A673 (cell line): Measurements from ENCODE around the gene SPOCD1. TPM values are rescaled to one million over a fixed set of nuclear protein-coding genes. Genes with fewer than 3 reads are reported as not detected.

Source experiments
- BruUV-seq: library from RNA; stranded (reverse); fragments of 400-500 nt; replicated peaks from 2 replicates; lab custom pipeline; 2021; lab: Mats Ljungman, UMichigan
- CTCF ChIA-PET: fragments of 300-600 bp; sonication (Branson Sonifier 250); formaldehyde crosslinking; loops from one replicate; lab custom pipeline; 2022; ENCODE audit warnings: antibody characterized with exemption; lab: Charles Lee
- POLR2A ChIA-PET: fragments of 300-600 bp; sonication (Branson Sonifier 250); formaldehyde crosslinking; loops from one replicate; lab custom pipeline; 2022; ENCODE audit warnings: antibody characterized with exemption; ENCODE audit not compliant: low non-redundant PET; lab: Charles Lee
- DNase-seq: peaks from one replicate; pipeline ENCODE4 v3.0.0-alpha.2; 2015; ENCODE audit warnings: low spot score
- H3K27ac ChIP-seq: fragments of 200-600 bp; sonication (generic); 2 replicates; pipeline ENCODE4 v1.5.1; 2016; ENCODE audit warnings: mixed run types, low read depth, mild to moderate bottlenecking, mixed read lengths, antibody characterized with exemption, low read length; ENCODE audit not compliant: poor library complexity, severe bottlenecking
- H3K27me3 ChIP-seq: fragments of 200-600 bp; sonication (generic); replicated peaks from 2 replicates; pipeline ENCODE4 v1.6.1; 2017; ENCODE audit warnings: mixed run types, low read depth, mild to moderate bottlenecking, mixed read lengths, antibody characterized with exemption, low read length; ENCODE audit not compliant: insufficient read depth, poor library complexity
- H3K36me3 ChIP-seq: fragments of 200-600 bp; sonication (generic); 2 replicates; pipeline ENCODE4 v1.6.1; 2016; ENCODE audit warnings: mixed run types, mild to moderate bottlenecking, mixed read lengths, antibody characterized with exemption, low read length; ENCODE audit not compliant: insufficient read depth, poor library complexity, severe bottlenecking
- H3K4me1 ChIP-seq: fragments of 200-600 bp; sonication (generic); 2 replicates; pipeline ENCODE4 v1.6.1; 2017; ENCODE audit warnings: mixed run types, mild to moderate bottlenecking, mixed read lengths, antibody characterized with exemption, low read length; ENCODE audit not compliant: insufficient read depth, poor library complexity, severe bottlenecking
- H3K4me3 ChIP-seq: fragments of 200-600 bp; sonication (generic); 2 replicates; pipeline ENCODE4 v1.5.1; 2016; ENCODE audit warnings: low read depth, mixed run types, mild to moderate bottlenecking, mixed read lengths, low read length; ENCODE audit not compliant: poor library complexity, severe bottlenecking
- H3K9me3 ChIP-seq: fragments of 200-600 bp; sonication (generic); 2 replicates; pipeline ENCODE4 v1.6.1; 2016; ENCODE audit warnings: mixed run types, low read depth, mild to moderate bottlenecking, mixed read lengths, antibody characterized with exemption, low read length; ENCODE audit not compliant: poor library complexity, severe bottlenecking
- EZH2 ChIP-seq: fragments of 200-600 bp; sonication (generic); IDR thresholded peaks from 2 replicates; pipeline ENCODE4 v1.6.1; 2017; ENCODE audit warnings: borderline replicate concordance, low read depth, mild to moderate bottlenecking, mixed read lengths, antibody characterized with exemption, low read length; ENCODE audit not compliant: poor library complexity, severe bottlenecking
- intact Hi-C: fragments of 100-400 bp; cut with micrococcal nuclease; formaldehyde crosslinking; loops from one replicate; pipeline ENCODE4 v1.10.0; 2022; ENCODE audit not compliant: unreplicated experiment
- total RNA-seq: library from RNA; stranded (reverse); gene quantifications from 2 replicates; pipeline ENCODE4 v1.2.3, GENCODE V29; 2021
- TF ChIP-seq, protein P1 (sequence below): fragments of 300-800, 200-600 bp; sonication (generic); conservative IDR thresholded peaks from 2 replicates; pipeline ENCODE4 v1.5.1; 2017; ENCODE audit warnings: low read depth, mild to moderate bottlenecking, antibody characterized with exemption, low read length, moderate library complexity, mixed read lengths

SPOCD1 gene
- total RNA-seq, 1 experiment from 2014 or later: 0.58 TPM

DNA sequence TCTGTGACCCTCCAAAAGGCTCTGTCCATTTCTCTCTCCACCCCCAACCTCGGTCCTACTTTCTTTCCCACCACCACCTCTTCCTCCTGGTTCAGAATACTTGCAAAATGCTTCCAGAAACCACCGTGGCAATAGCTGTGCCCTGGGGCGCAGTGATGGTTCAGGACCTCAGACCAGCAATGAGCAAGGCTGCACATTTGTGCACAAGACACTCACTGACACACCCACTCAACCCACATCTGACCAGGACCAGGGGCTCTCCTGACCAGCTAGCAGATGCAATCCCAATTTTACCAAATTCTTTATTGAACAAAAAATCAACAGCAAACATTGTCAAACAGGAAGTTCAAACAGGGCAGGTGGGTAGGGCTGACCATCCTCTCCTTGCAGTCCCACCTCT lies 25.7 kb downstream of the SPOCD1 start:
- Histone ChIP-seq H3K36me3 (no peaks in the 10 kb centered on the region), H3K9me3 (no peaks in the 10 kb centered on the region), H3K4me1 (peaks cover 6% of the 10 kb centered on the region), H3K27me3 (no peaks in the 10 kb centered on the region), H3K4me3 (no peak overlapping the region), H3K27ac (no peak overlapping the region)
- ChIA-PET CTCF (interaction anchor here (1.0 to 2.1 kb wide), 3 partner anchors 24 to 173 kb away, joined by 3 to 10 read pairs (median 9); no protein-coding TSS in a partner anchor), POLR2A (no interaction called here)
- DNase-seq: no peak
- intact Hi-C loops: no loop called here
- BruUV-seq: no TSS peak
- TF ChIP-seq, protein P1, sequence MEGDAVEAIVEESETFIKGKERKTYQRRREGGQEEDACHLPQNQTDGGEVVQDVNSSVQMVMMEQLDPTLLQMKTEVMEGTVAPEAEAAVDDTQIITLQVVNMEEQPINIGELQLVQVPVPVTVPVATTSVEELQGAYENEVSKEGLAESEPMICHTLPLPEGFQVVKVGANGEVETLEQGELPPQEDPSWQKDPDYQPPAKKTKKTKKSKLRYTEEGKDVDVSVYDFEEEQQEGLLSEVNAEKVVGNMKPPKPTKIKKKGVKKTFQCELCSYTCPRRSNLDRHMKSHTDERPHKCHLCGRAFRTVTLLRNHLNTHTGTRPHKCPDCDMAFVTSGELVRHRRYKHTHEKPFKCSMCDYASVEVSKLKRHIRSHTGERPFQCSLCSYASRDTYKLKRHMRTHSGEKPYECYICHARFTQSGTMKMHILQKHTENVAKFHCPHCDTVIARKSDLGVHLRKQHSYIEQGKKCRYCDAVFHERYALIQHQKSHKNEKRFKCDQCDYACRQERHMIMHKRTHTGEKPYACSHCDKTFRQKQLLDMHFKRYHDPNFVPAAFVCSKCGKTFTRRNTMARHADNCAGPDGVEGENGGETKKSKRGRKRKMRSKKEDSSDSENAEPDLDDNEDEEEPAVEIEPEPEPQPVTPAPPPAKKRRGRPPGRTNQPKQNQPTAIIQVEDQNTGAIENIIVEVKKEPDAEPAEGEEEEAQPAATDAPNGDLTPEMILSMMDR: no peak
- no peak for TF ChIP-seq EZH2

DNA sequence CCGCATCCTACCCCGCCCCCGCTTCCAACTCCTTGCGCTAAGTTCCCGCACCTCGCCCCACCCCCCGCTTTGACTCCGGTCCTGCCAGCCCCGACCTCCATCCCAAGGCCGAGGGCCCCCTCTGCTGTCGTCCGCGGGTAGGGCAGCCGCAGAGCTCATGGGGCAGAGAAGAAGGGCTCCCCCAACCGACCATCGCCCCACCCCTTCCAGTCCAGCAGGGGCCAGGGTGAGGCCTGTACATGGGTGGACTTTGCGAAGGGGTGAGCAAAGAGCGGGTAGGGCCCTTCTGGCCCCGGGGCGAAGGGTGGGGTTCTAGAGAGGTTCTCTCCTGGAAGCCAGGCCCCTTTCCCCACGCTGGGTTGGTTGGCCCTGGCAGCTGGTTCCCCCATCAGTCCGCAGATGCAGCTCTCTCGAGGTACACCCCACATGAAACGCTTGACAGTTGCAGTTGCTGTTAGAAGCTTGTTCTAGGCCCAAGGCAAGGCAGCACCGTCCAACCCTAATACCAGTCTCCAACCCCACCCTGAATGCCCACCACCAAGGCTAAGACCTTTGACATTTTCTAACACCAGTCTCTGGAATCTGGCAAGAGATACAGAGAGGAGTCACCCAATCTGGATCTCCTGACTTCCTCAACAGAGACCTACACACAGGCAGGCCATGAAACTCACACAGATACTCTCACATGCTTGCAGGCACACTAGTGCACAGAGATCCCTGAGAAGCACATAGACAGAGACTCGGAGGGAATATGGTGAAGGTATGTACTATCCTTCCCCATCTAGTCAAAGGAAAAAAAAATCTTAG lies 26.4 kb downstream of the SPOCD1 start:
- no peaks in the 10 kb centered on the region for H3K27me3 ChIP-seq
- no peaks in the 10 kb centered on the region for H3K36me3 ChIP-seq
- H3K27ac ChIP-seq: peak overlapping the region; percentile 18
- intact Hi-C loops: loop anchor here (5.0 to 10.0 kb wide), 3 partner anchors 127 to 395 kb away; no protein-coding TSS in a partner anchor
- TF ChIP-seq, protein P1: peak; percentile 94
- TF ChIP-seq EZH2: no peak
- H3K4me3 ChIP-seq: peak overlapping the region; percentile 56
- ChIA-PET CTCF (interaction anchor here (0.5 to 2.1 kb wide), 34 partner anchors 10 to 727 kb away, joined by 3 to 23 read pairs (median 5); partner anchors contain the start of gene FABP3), POLR2A (interaction anchor here (0.6 kb wide), 1 partner anchor 86 kb away, joined by 4 read pairs; the partner anchor contains the start of gene COL16A1)
- no peaks in the 10 kb centered on the region for H3K9me3 ChIP-seq
- peaks cover 9% of the 10 kb centered on the region for H3K4me1 ChIP-seq
- DNase-seq: peak; percentile 93
- no TSS peak for BruUV-seq

DNA sequence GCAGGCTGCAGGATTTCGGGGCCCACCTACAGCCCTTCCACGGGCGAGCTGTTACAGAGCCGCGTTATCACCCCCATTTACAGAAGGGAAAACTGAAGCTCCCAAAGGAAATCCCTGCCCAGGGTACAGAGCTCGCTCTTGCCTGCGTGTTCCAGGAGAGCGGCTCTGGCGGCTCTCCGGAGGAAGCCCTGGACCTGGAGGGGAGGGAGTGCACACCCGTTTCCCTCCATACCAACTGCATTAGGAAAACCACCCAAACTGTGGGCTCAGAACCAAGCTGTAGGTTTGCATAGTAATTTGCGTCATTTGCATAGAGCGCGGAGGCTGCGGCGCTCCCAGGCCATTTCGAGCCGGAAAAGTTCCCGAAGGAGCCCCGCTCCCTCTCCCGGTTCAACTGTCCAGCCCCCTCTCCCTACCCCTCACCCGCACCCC lies 27.0 kb downstream of the SPOCD1 start:
- DNase-seq: no peak
- no peaks in the 10 kb centered on the region for H3K36me3 ChIP-seq
- ChIA-PET POLR2A (interaction anchor here (0.6 kb wide), 1 partner anchor 85 kb away, joined by 4 read pairs; the partner anchor contains the start of gene COL16A1), CTCF (interaction anchor here (0.5 to 2.1 kb wide), 34 partner anchors 10 to 727 kb away, joined by 3 to 23 read pairs (median 5); partner anchors contain the start of gene FABP3)
- intact Hi-C loops: loop anchor here (5.0 to 10.0 kb wide), 3 partner anchors 127 to 394 kb away; no protein-coding TSS in a partner anchor
- H3K27ac ChIP-seq: peak overlapping the region; percentile 18
- peaks cover 9% of the 10 kb centered on the region for H3K4me1 ChIP-seq
- TF ChIP-seq, protein P1: no peak
- no peak for TF ChIP-seq EZH2
- BruUV-seq: no TSS peak
- H3K4me3 ChIP-seq: peak overlapping the region; percentile 56
- H3K9me3 ChIP-seq: no peaks in the 10 kb centered on the region
- no peaks in the 10 kb centered on the region for H3K27me3 ChIP-seq
